Ascending aorta (tissue), 2 donors: ENCODE measurements around the gene HSF2. TPM values are rescaled to one million over a fixed set of nuclear protein-coding genes. Genes with fewer than 3 reads are reported as not detected.

Experiments
- DNase-seq, 2 donors: peaks; one replicate each; pipeline ENCODE4 v3.0.0-alpha.2; 2019; ENCODE audit warnings: low spot score in 2 of 2
- H3K27ac ChIP-seq, 2 donors: fragments of 200-600 bp; sonication (generic); one replicate each; pipeline ENCODE4 v1.5.1; 2016 to 2017; ENCODE audit warnings: mild to moderate bottlenecking in 1 of 2
- H3K27me3 ChIP-seq: fragments of 200-600 bp; sonication (generic); one replicate; pipeline ENCODE4 v1.5.1; 2017
- H3K36me3 ChIP-seq, 2 donors: fragments of 200-600 bp; sonication (generic); one replicate each; pipeline ENCODE4 v1.5.1; 2016
- H3K4me1 ChIP-seq, 2 donors: fragments of 200-600 bp; sonication (generic); one replicate each; pipeline ENCODE4 v1.5.1; 2016 to 2017; ENCODE audit warnings: mild to moderate bottlenecking in 1 of 2
- H3K4me3 ChIP-seq, 2 donors: fragments of 200-600 bp; sonication (generic); one replicate each; pipeline ENCODE4 v1.5.1; 2016 to 2017; ENCODE audit warnings: mild to moderate bottlenecking in 1 of 2
- H3K9me3 ChIP-seq, 2 donors: fragments of 200-600 bp; sonication (generic); one replicate each; pipeline ENCODE4 v1.5.1; 2016
- intact Hi-C: fragments of 100-400 bp; cut with DNase I; formaldehyde crosslinking; loops from one replicate; pipeline ENCODE4 v1.15.1; 2023
- total RNA-seq: library from RNA; depleted of rRNA; stranded (reverse); fragments of >200 nt; gene quantifications from one replicate; pipeline ENCODE4 v1.1.0, GENCODE V29; 2016
- TF ChIP-seq, protein P1 (sequence below), 3 experiments: fragments of 200-600 bp in 2 of 3; fragments of 450-650 bp in 1 of 3; sonication (generic) in 2 of 3; IDR thresholded peaks; one replicate each; pipeline ENCODE4 v1.5.1; 2016 to 2019; ENCODE audit warnings: antibody characterized with exemption in 3 of 3, mild to moderate bottlenecking in 1 of 3, moderate library complexity in 1 of 3

The HSF2 gene
- total RNA-seq, 1 donor from 2014 or later, result 26.1 TPM

DNA sequence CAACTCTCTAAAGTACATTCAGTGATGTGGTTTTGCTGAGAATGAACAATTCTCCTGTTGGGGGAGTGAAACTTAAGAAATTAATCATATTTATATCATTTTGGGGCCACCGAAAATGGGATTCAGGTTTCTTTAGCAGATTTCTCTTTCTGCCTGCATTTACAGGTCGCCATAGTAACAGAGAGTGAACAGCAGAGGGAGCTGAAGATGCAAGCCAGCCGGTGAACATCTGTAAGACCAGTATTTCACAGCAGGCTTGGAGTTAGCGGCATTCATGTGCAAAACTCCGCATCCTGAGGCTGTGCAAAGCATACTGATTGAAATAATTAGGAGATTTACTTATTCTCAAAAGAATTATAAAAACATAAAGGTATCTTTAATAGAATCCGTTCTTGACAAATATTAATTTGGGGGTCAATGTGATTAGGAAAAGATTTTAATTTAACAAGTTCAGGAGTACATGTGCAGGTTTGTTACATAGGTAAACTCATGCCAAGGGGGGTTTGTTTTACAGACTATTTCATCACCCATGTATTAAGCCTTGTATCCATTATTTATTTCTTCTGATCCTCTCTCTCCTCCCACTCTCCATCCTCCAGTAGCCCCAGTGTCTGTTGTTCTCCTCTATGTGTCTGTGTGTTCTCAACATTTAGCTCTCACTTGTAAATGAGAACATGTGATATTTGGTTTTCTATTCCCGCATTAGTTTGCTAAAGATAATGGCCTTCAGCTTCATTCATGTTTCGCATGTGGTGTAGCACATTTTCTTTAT is 17.8 kb upstream of the HSF2 start:
- H3K27me3 ChIP-seq, result no peaks in the 10 kb centered on the region
- H3K4me1 ChIP-seq, result no peaks in the 10 kb centered on the region
- no peaks in the 10 kb centered on the region for H3K36me3 ChIP-seq
- peak in 1 of 2 donors; percentile 71 for DNase-seq
- no peaks in the 10 kb centered on the region for H3K9me3 ChIP-seq
- intact Hi-C loops, result loop anchor here (2.0 kb wide), 1 partner anchor 149 kb away; no protein-coding TSS in a partner anchor
- TF ChIP-seq, protein P1, sequence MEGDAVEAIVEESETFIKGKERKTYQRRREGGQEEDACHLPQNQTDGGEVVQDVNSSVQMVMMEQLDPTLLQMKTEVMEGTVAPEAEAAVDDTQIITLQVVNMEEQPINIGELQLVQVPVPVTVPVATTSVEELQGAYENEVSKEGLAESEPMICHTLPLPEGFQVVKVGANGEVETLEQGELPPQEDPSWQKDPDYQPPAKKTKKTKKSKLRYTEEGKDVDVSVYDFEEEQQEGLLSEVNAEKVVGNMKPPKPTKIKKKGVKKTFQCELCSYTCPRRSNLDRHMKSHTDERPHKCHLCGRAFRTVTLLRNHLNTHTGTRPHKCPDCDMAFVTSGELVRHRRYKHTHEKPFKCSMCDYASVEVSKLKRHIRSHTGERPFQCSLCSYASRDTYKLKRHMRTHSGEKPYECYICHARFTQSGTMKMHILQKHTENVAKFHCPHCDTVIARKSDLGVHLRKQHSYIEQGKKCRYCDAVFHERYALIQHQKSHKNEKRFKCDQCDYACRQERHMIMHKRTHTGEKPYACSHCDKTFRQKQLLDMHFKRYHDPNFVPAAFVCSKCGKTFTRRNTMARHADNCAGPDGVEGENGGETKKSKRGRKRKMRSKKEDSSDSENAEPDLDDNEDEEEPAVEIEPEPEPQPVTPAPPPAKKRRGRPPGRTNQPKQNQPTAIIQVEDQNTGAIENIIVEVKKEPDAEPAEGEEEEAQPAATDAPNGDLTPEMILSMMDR (IDR thresholded peaks at IDR 0.05), result peak; percentile 64 to 85 (median 72)
- no peak overlapping the region for H3K27ac ChIP-seq
- H3K4me3 ChIP-seq, result no peak overlapping the region

DNA sequence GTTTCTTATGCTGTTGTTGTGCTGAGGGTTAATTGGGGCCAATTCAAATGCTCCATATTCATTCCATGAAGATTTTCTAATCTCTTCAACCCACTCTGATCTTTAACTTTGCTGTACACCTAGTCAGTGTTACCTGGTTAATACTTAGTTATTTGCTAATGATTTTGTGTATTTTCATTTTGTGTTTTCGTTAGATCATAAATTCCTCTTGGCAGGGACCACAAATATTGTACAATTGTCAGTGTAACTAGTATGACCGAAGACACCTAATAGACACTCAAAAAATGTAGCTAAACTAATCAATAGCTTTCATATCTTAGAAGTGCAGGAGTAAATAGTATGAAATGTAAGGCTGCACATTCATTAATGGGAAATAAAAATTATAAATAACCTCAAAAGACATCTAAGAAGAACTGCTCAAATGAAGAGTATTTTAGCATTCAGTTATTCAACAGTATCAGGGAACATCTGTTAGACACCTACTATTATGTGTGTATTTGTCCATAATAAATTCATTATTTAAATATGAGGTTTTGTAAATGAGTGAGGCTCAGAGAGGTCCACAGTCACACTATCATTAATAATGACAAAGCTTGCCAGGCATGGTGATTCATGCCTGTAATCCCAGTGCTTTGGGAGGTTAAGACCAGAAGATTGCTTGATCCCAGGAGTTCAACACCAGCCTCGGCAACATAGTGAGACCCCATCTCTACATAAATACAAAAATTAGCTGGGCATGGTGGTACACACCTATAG is 13.4 kb upstream of the HSF2 start:
- intact Hi-C loops, result no loop called here
- no peak for DNase-seq

GRCh38 chr6:122388945-122389344 is 10.5 kb upstream of the HSF2 start:
- H3K27ac ChIP-seq, result no peak overlapping the region
- H3K27me3 ChIP-seq, result no peaks in the 10 kb centered on the region
- intact Hi-C loops, result no loop called here

More for the DNA sequence above, 13.4 kb upstream of the HSF2 start:
- H3K4me3 ChIP-seq, result no peak overlapping the region
- no peaks in the 10 kb centered on the region for H3K9me3 ChIP-seq
- H3K27ac ChIP-seq, result no peak overlapping the region
- H3K4me1 ChIP-seq, result no peaks in the 10 kb centered on the region
- TF ChIP-seq, protein P1 (IDR thresholded peaks at IDR 0.05), result no peak
- no peaks in the 10 kb centered on the region for H3K36me3 ChIP-seq
- H3K27me3 ChIP-seq, result no peaks in the 10 kb centered on the region

GRCh38 chr6:122389704-122390372 is 9.6 kb upstream of the HSF2 start:
- TF ChIP-seq, protein P1 (IDR thresholded peaks at IDR 0.05), result no peak
- no peak for DNase-seq
- H3K27ac ChIP-seq, result no peak overlapping the region
- H3K9me3 ChIP-seq, result no peaks in the 10 kb centered on the region
- no peaks in the 10 kb centered on the region for H3K36me3 ChIP-seq
- no peak overlapping the region for H3K4me3 ChIP-seq
- intact Hi-C loops, result loop anchor here (10.0 kb wide), 1 partner anchor 955 kb away; the partner anchor contains the start of gene GJA1
- H3K27me3 ChIP-seq, result no peaks in the 10 kb centered on the region
- H3K4me1 ChIP-seq, result no peaks in the 10 kb centered on the region

More at GRCh38 chr6:122388945-122389344, 10.5 kb upstream of the HSF2 start:
- DNase-seq, result no peak
- TF ChIP-seq, protein P1 (IDR thresholded peaks at IDR 0.05), result no peak
- no peaks in the 10 kb centered on the region for H3K36me3 ChIP-seq
- H3K4me3 ChIP-seq, result no peak overlapping the region
- H3K4me1 ChIP-seq, result no peaks in the 10 kb centered on the region
- H3K9me3 ChIP-seq, result no peaks in the 10 kb centered on the region

DNA sequence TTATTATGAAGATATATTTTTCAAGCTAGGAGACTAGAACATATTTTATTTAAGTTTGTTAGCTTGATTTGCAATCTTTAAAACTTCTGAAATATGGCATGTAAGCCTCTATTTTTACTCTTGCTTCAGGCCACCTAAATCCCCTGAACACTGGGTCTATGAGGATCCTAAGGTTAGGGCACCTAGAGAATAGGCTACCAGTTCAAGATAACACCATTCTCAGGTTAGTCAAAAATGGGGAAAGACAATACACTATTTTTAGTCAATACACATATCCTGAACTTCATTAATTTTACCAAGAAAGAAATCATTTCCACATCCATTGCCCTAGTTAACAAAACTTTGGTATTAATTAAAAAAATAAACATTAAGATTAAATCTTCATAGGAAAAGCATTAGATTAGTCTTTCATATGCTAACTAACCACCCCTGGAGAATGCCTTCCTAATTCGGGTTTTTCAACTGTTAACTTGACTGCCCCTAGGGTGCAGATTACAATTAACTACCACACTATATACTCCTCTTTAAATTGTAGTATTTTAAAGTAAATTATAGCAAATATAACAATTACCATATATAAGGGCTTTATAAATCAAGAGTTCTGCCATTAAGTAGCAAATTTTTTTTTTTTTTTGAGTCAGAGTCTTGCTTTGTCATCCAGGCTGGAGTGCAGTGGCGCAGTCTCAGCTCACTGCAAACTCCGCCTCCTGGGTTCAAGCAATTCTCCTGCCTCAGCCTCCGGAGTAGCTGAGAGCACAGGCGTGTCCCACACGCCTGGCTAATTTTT is 6.7 kb upstream of the HSF2 start:
- DNase-seq, result no peak
- H3K27ac ChIP-seq, result no peak overlapping the region
- H3K4me1 ChIP-seq, result no peaks in the 10 kb centered on the region
- no peak overlapping the region for H3K4me3 ChIP-seq
- intact Hi-C loops, result loop anchor here (10.0 kb wide), 1 partner anchor 958 kb away; the partner anchor contains the start of gene GJA1
- H3K36me3 ChIP-seq, result no peaks in the 10 kb centered on the region
- no peaks in the 10 kb centered on the region for H3K9me3 ChIP-seq
- TF ChIP-seq, protein P1 (IDR thresholded peaks at IDR 0.05), result no peak
- no peaks in the 10 kb centered on the region for H3K27me3 ChIP-seq
